HG03103 (cell line): ENCODE measurements around the gene MSMP.

Experiments used
- ATAC-seq: cut with Tn5 transposase; IDR thresholded peaks from one replicate; pipeline ENCODE4 v1.9.1; 2021; ENCODE audit warnings: low read depth; ENCODE audit not compliant: unreplicated experiment

Gene MSMP, protein sequence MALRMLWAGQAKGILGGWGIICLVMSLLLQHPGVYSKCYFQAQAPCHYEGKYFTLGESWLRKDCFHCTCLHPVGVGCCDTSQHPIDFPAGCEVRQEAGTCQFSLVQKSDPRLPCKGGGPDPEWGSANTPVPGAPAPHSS

DNA sequence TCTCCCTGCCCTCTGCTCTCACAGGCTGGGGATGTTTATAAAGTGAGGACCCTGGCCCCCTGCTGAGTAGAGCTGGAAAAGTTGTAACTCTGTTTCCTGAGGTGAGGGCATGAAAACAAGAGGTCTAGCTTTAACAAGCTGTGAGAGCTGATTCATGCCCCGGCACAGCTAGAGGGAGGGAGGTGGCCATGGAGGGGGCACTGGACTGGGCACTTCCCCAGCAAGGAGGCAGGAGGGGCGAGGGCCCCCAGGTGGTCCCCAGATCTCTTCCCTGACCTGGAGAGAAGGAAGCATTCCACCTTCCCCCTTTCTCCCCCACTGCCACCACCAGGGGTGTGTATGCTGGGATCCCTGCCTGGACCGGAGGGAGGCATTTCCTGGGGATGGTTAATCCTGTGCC is at the start of gene MSMP:
MSMP (minus strand) TSS at position 13 of the 400 bp plus-strand sequence. CDS start 147 bp downstream, outside the sequence.
- ATAC-seq, result no peak

DNA sequence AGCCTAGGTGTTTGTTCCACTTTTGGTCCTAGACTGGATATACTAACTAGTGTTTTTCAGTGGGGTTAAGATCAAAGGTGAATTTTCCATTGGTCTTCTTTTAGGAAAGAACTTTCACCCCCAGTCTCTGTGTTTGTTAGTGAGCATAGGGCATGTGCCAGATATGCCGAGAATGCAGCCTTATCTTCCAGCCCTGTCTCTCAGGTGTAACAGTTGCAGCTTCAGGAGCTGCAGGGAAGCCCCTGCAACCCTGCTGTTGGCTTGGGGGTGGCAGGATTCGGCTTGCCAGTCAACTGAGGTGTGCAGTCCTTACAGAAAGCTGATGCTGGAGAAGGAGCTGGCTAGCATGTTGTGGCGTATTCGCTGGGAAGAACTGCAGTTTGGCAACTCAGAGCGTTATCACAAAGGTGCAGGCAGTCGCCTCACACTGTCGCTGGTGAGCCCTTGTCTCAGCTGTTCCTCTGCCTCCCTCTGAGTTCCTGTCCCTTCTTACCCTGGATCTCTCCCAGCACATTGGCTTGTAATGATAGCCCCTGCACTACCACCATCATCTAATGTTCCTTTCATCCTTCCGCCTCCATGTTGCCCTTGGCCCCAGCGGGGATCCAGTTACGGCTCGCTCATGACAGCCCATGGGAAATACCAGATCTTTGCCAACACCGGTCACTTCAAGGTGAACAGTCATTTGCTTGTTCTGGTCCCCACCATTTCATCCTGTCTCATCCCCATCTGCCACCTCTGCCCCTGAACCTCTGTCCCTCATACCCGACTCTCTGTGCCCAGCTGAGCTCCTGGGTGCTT is 47.5 kb upstream of the MSMP start:
- no peak for ATAC-seq

DNA sequence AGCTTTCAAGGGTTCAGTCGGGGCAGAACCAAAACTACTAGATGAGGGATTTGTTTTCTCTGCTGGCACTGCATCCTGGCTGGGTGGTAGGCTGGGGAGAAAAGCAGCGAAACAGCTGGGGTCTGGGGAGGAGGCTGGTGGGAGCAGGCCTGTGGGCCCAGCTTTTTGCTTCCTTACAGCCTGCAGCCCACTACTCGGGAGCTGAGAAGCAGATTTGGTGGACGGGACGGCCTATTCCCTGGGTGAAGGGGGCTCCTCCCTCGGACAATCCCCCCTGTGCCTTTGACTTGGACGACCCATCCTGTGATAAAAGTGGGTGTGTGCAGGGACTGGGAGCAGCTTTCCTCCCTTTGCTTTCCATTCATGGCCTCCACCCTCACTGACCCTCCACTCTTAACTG is 46.5 kb upstream of the MSMP start:
- no peak for ATAC-seq

DNA sequence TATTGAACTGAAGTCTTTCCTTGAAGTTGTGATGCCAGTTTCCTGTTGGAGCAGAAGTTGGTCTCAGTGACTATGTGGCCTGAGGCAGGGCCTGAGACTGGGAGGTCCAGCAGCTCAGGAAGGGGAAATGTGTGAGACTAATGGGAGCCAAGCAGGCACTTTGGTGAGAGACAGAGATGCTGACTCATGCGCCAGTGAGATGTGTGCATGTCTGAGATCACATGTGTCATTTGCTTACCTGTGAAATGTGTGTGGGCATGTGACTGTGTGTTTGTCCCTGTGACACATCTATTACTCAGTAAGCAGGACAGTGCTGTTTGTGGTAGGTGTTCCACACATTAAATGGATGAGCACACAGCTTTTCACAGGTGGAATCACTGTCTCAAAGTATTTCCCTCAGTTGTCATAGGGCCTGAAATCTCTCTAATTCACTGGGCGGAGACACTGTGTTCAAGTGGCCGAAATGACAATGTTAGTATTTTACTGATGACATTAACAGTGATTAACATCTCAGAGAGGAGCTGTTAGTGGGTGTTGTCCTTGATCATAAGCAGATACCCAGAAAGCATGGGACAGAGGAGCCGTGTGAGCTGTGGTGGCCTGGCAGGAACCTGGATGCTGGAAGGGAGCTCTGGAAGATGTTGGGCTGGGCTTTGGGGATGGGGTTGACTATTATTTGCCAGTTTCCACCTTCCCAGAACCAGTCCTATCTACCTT is 44.7 kb upstream of the MSMP start:
- ATAC-seq, result no peak

DNA sequence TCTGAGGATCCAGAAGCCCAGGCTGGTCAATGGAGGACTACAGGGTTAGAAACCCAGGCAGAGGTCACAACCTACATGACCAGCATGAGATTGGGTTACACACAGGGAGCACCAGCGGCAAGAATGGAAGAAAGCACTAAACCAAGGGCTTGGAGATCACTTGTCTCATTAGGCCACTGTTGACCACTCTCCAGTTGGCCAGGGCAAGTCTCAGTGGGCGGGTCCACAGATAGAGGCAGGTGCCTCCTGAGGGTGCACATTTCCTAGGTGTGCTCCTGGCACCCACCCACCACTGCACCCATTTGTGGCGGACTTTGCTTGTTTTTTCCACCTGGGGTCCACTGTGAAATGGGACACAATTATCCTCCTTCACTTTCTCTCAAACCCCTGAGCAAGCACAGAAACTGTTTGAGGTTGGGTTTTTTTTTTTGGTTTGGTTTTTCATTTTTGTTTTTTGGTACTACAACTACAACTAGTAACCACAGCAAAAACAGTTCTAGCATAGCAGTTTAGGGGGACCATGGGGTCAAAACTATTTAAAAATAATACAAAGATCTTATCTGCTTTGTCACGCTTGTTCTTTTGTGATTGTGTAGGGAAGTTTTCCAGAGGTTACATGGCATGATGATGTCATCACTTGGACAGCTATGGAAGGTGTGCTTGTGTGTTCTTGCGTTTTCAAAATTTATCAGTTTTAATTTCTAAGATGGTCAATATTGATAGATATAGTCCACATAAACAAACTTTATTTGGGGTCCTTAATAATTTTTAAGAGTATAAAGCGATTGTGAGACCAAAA is 43.4 kb upstream of the MSMP start:
- no peak for ATAC-seq

DNA sequence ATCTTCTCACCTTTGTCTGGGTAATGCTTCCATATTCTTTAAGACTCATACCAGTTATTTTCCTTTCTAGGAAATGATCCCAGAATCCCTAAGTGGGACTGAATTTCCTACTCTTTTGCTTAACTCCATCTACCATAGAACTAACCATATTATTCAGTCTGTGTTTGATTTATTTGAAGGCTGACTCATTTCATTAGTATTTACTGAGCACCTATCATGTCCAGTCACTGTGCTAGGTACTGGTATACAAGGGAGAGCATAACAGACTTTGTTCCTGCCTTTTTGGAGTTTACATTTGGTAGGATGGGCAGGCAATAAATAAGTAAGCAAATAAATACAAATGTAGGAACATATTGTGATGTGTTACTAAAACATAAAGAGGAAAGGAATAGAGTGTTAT is 41.6 kb upstream of the MSMP start:
- no peak for ATAC-seq

DNA sequence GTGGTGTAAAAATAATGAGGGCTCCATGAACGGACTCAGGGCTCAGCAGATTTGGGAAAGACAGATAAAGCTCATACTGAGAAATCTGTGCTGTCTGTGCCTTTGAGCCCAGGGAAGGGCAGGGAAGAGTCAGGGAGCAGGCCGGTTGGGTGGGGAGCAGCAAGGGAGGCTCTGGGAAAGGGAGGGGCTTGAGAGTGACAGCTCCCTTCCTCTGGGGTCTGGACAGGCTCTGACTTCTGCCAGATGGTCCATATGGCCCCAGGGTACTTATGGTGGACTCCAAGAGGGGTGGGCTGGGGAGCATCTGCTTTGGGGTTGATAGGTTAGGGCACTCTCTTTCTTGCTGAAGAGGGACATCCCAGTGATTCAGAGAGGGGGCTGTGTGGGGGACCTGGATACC is 39.4 kb upstream of the MSMP start:
- no peak for ATAC-seq

DNA sequence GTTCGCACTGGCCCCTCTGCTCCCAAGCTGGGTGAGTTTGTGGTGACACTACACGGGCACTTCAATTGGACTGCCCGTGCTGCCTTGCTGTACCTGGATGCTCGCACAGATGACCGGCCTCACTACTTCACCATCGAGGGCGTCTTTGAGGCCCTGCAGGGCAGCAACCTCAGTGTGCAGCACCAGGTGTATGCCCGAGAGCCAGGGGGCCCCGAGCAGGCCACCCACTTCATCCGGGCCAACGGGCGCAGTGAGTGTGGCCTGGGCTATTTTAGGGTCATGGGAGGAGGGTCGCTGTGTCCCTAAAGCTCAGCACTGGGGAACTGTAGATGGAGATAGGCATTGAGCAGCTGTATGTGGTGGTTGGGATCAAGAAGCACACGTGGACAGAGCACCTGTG is 38.8 kb upstream of the MSMP start:
- no peak for ATAC-seq

DNA sequence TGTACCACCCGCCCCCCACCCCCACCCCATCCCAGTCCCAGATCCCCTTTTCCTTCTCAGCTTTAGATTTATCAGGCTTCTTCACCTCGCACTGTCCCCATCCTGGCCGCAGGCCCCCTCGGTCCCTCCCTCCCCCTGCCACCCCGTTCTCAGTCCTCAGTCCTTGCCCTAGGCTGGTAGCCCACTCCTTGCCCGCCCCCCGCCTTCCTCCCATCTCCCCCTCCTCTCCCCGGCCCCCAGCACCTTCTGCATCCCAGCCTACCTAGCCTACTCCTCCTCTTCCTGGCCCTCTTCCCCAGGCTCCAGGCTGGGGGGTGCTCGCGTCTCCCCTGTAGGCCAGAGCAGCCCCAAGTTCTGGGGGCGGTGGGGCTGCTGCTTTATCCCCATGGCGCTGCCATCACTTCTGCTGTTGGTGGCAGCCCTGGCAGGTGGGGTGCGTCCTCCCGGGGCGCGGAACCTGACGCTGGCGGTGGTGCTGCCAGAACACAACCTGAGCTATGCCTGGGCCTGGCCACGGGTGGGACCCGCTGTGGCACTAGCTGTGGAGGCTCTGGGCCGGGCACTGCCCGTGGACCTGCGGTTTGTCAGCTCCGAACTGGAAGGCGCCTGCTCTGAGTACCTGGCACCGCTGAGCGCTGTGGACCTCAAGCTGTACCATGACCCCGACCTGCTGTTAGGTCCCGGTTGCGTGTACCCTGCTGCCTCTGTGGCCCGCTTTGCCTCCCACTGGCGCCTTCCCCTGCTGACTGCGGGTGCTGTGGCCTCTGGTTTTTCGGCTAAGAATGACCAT is 38.1 kb upstream of the MSMP start:
- no peak for ATAC-seq

DNA sequence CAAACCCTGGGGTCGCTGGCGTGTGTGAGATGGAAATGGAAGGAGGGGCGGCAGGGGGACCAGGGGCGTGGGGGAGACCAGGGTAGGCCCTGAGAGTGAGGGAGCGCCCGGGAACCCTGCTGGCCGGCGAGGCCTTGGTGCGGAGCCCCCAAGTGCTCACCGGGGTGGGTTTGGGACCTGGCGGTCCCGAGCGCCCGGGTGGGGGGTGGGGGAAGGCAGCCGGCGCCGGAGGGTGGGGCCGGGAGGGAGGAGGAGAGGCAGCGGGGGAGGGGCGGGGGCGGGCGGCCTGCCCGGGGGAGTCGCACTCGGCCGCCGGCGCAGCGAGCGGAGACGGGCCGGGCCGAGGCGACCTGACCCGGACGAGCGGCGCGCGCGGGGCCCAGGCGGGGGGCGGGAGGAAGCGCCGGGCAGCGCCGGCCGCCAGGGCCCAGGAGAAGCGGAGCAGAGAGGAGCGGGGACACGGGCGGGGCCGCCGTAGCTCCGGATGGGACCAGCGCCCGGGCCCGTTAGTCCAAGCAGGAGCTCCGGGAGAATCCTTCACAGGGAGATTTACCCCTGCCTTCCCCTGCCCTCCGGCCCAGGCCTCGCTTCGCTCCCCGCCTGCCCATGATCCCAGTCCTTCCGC is 37.3 kb upstream of the MSMP start, which contains the start of gene NPR2:
NPR2 (plus strand) TSS at position 295 of the 625 bp plus-strand sequence. CDS start 818 bp downstream, outside the sequence.
- ATAC-seq, result no peak

DNA sequence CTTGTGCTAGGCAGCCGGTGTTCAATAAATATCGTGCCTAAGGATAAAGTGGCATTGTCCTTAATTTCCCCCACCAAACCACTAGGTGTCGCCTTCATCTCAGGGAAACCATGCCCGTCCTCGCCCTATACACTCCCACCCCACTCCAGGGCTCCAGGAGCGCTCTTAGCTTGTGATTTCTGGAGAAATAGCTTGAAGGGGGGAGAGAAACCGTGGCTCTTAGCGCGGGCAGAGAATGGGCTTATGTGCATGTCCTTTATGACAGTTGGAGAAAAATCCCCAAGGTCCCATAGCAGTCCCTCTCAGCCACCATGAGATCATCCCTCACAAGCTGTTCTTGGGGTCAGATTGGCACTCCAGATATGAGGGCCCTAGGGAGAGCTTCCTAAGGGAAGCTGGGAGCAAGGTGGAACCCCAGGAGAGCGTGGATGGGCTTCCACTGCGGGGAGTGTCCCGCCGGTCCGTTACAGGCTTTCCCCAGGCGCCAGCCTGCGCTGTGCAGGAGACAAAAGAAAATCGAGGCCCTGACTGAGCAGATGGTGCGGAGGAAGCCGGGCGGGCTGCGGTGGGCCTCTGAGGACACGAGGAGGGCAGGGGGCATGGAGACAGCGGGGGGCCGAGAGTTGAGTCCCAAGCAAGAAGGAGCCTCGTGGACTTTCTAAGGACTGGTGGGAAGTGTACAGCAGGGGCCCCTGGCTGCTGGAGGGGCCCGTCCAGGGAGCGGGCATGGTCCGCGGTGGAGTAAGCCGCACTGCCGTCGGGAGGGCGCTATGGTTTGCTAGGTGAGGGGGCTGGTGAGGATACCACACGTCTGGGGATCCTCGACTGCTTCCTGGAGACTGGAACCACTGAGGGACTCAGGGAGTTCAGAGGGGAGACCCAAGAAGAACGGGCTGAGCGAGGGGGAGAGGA is 36.6 kb upstream of the MSMP start:
- ATAC-seq, result no peak

DNA sequence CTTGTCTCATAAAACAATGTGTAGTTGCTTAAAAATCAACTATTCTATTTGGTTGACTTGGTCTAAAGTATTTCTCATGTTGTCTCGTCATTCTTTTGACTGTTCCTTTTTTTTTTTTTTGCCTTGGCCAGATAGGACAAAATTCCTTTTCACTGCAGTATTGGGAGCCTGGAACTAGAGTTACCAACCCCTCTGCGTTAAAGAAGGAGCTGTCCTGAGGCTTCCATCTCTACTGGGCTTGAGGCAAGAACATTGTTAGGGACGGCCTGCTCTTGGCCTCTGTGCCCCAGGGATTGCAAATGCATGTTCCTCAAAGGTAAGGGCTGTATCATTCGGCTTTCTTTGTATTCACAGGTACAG is 35.9 kb upstream of the MSMP start:
- ATAC-seq, result no peak

DNA sequence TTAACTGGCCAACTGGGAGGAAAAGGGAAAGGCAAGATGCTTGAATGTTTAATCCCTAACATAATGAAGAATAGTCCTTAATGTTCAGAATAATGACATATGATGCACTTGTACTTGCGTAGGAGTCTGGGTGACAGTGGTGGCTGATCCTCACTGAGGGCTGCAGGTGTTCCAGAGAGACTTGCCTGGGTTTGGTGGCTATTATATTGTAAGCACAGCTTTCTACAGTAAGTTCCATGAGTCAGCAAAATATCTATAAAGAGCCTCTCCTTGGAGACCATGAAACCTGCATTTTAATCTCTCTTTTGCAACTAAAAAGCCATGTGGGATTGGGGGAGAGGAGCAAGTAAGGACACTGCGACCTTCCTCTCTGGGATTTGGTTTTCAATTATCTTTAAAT is 35.5 kb upstream of the MSMP start:
- ATAC-seq, result no peak

DNA sequence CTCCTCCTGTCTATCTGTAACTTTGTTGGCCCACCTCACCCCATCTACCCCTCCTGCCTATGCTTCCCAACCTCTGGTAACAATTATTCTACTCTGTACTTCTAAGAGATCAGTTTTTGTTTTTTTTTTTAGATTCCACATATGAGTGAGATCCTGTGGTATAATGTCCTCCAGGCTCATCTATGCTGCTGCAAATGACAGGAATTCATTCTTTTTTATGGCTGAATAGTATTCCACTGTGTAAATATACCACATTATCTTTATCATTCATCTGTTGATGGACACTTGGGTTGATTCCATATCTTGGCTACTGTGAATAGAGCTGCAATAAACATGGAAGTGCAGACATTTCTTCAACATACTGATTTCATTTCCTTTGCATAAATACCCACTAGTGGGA is 29.3 kb upstream of the MSMP start:
- no peak for ATAC-seq

DNA sequence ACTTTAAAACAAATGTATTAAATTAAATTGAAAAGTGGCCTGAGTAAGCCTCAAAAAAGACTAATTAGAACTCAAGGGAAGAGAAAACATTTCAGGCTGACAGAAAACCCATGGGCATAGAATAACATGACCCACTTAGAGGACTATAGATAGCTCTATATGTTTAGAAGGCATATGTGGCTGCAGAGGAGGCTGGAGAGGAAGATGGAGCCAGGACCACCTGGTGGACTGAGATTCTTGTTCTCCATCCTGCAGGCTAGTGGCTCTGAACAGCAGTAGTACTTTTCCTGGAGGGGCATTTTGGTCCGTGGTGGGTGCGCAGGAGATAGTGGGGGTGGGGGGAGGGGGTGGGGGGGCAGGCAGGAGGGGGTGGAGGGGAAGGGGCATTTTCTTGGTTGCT is 27.0 kb upstream of the MSMP start:
- ATAC-seq, result no peak

DNA sequence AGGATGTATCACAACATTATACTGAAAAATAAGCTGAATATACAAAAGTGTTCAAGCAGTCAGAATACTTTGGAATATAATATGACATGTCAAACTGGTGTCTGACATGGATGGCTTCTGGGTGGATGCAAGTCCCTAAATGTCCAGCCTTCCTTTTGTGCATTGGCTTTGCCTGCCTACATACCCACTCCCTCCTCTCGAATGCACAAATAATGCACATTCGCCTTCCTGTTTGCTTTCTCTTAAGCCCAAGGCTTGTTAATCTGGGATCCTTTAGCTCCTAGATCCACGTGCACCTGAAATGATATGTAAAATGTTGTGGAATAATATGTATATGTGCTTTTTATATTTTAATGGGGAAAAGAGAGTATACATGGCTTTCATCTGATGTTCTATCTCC is 24.4 kb upstream of the MSMP start:
- no peak for ATAC-seq

DNA sequence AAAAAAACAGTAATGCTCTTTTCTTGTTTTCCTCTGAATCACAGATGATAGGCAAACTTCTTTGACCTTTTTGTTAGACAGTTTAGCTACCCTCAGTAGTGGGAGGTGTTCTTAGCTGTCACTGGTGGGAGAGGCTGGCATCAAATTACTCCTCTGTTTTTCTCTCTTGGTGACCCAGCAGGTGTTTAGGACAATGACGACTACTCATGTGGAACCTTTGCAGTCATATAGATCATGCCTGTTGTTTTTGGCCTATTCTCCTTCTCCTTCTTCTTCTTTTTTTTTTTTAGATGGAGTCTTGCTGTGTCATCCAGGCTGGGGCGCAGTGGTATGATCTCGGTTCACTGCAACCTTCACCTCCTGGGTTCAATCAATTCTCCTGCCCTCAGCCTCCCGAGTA is 21.9 kb upstream of the MSMP start:
- ATAC-seq, result no peak

DNA sequence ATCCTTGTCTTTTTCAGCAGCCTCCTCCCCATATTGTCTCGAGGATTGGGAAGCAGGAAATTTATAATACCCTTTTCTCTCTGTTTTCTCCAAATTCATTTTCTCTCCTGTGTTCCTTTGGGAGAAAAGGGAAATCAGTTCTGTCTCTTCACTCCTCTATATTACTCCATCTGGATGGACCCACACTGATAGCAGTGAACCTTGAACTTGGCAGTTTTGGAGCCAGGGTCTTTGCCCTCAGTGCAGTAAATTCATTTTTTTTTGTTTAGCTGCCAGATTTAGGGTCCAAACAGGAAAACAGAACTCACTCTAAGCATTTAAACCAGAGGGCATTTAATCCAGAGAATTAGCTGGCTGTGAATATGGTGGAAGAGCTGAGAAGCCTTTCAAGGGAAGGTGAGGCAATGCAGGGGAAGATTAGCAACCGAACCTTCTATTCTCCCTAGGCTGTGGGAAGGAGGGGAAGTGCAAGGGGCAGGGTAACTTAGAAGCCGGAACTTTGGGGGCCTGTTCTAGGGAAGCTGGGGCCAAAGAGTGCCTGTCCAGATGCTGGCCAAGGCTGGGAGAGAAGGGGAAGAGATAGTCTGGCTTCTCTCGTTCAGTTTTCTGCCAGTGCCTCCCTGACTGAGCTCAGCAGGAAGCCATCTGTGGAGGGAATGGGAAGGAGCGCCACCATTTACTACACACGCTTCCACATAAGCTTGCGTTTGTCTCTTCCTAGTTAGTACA is 21.0 kb upstream of the MSMP start:
- ATAC-seq, result no peak
